A549 (cell line): Measurements from ENCODE around the gene MYO1E. TPM values are rescaled to one million over a fixed set of nuclear protein-coding genes. Genes with fewer than 3 reads are reported as not detected.

Experiments used
- ATAC-seq, 2 experiments: fragments of 200-7000 bp in 1 of 2; fragments of >200 bp in 1 of 2; cut with Nextera tagmentation in 1 of 2; cut with Tn5 transposase in 1 of 2; 3 replicates each; pipeline versions ENCODE4 v1.8.0 to v1.9.1; 2018 to 2020; ENCODE audit warnings: mild to moderate bottlenecking in 1 of 2, moderate library complexity in 1 of 2
- CTCF ChIA-PET: fragments of 300-600 bp; sonication (Branson Sonifier 250); formaldehyde crosslinking; extraction: SDS; loops from one replicate; lab custom pipeline; 2021; ENCODE audit warnings: antibody characterized with exemption, inconsistent platforms; lab: Yijun Ruan, JAX
- POLR2A ChIA-PET: fragments of 350-600 bp; formaldehyde crosslinking; extraction: SDS; loops from one replicate; lab custom pipeline; 2021; ENCODE audit warnings: antibody characterized with exemption, inconsistent platforms; lab: Yijun Ruan, JAX
- DNase-seq, 2 experiments: peaks; one replicate each; pipeline versions ENCODE4 v3.0.0 to v3.0.0-alpha.2; 2011 to 2016; ENCODE audit warnings: low read depth in 1 of 2, low spot score in 1 of 2
- FAIRE-seq: peaks from 2 replicates; lab custom pipeline; 2011; peaks lifted over from hg19 to GRCh38; lab: Jason Lieb, UNC
- H3K27ac ChIP-seq, 2 experiments: fragments of >200 bp; sonication (Bioruptor Twin); formaldehyde crosslinking; 3 replicates each; pipeline ENCODE4 v1.5.1; 2016 to 2017
- H3K4me1 ChIP-seq: fragments of >200 bp; sonication (Bioruptor Twin); formaldehyde crosslinking; 3 replicates; pipeline ENCODE4 v1.6.1; 2016
- H3K4me2 ChIP-seq: fragments of >200 bp; sonication (Bioruptor Twin); formaldehyde crosslinking; 3 replicates; pipeline ENCODE4 v1.6.1; 2016
- H3K4me3 ChIP-seq: fragments of >200 bp; sonication (Bioruptor Twin); formaldehyde crosslinking; 3 replicates; pipeline ENCODE4 v1.5.1; 2016
- H3K9me3 ChIP-seq: fragments of >200 bp; sonication (Bioruptor Twin); formaldehyde crosslinking; 3 replicates; pipeline ENCODE4 v1.6.1; 2016
- ATOH8 ChIP-seq: fragments of 250-450 bp; sonication (Bioruptor Pico); IDR thresholded peaks from 2 replicates; pipeline ENCODE4 v1.5.0; 2020; ENCODE audit warnings: low read depth, mild to moderate bottlenecking, moderate library complexity
- CBX2 ChIP-seq: fragments of 200-600 bp; sonication (generic); IDR thresholded peaks from 2 replicates; pipeline ENCODE4 v1.6.1; 2016; ENCODE audit warnings: low read depth, mild to moderate bottlenecking, borderline replicate concordance
- CHD4 ChIP-seq: fragments of 200-600 bp; sonication (generic); IDR thresholded peaks from 2 replicates; pipeline ENCODE4 v1.6.1; 2016; ENCODE audit warnings: antibody characterized with exemption, mild to moderate bottlenecking, borderline replicate concordance
- HEYL ChIP-seq: fragments of 250-450 bp; sonication (Bioruptor Pico); IDR thresholded peaks from 2 replicates; pipeline ENCODE4 v1.8.0; 2021; ENCODE audit warnings: mild to moderate bottlenecking, moderate library complexity
- HOXB5 ChIP-seq: fragments of 250-450 bp; sonication (Bioruptor Pico); IDR thresholded peaks from 2 replicates; pipeline ENCODE4 v1.5.0; 2020; ENCODE audit warnings: mild to moderate bottlenecking, moderate library complexity
- JUNB ChIP-seq: fragments of >200 bp; sonication (Bioruptor Twin); formaldehyde crosslinking; IDR thresholded peaks from 2 replicates; pipeline ENCODE4 v1.6.1; 2016
- KDM5A ChIP-seq: fragments of 200-600 bp; sonication (generic); IDR thresholded peaks from 2 replicates; pipeline ENCODE4 v1.6.1; 2016; ENCODE audit warnings: antibody characterized with exemption, mild to moderate bottlenecking
- NR3C1 ChIP-seq: fragments of >200 bp; sonication (Bioruptor Twin); formaldehyde crosslinking; IDR thresholded peaks from 3 replicates; pipeline ENCODE4 v1.6.1; 2017
- PBX3 ChIP-seq: IDR thresholded peaks from 2 replicates; pipeline ENCODE4 v1.6.1; 2012
- PHF8 ChIP-seq: fragments of 200-600 bp; sonication (generic); IDR thresholded peaks from 2 replicates; pipeline ENCODE4 v1.6.1; 2016; ENCODE audit warnings: low read depth, mild to moderate bottlenecking, antibody characterized with exemption, moderate library complexity, borderline replicate concordance
- RAD21 ChIP-seq, 2 experiments: fragments of >200 bp in 1 of 2; sonication (Bioruptor Twin) in 1 of 2; formaldehyde crosslinking in 1 of 2; IDR thresholded peaks in 1 of 2; conservative IDR thresholded peaks in 1 of 2; 2 replicates in 1 of 2; 3 replicates in 1 of 2; pipeline ENCODE4 v1.6.1; 2012 to 2018; ENCODE audit warnings: inconsistent platforms in 1 of 2
- REST ChIP-seq: fragments of 200-600 bp; sonication (generic); IDR thresholded peaks from 2 replicates; pipeline ENCODE4 v1.6.1; 2016; ENCODE audit warnings: antibody characterized with exemption, mild to moderate bottlenecking, moderate library complexity
- RFX5 ChIP-seq: fragments of 450-650 bp; IDR thresholded peaks from 2 replicates; pipeline ENCODE4 v1.7.1; 2014; ENCODE audit warnings: antibody characterized with exemption, mild to moderate bottlenecking, moderate library complexity
- SREBF2 ChIP-seq: fragments of 450-650 bp; IDR thresholded peaks from 2 replicates; pipeline ENCODE4 v1.6.1; 2014; ENCODE audit warnings: mild to moderate bottlenecking, moderate library complexity
- ZFP36 ChIP-seq: fragments of 450-650 bp; IDR thresholded peaks from 2 replicates; pipeline ENCODE4 v1.6.1; 2014; ENCODE audit warnings: borderline replicate concordance; ENCODE audit not compliant: partially characterized antibody
- WGBS: methylation state at CpG from one replicate; pipeline ENCODE4 v1.1.6; 2017; ENCODE audit errors: missing lambda C conversion rate; 5-methylcytosine and 5-hydroxymethylcytosine counted together
- polyA plus RNA-seq, 4 experiments: library from polyadenylated mRNA; depleted of rRNA in 3 of 4; stranded (reverse); fragments of >200 nt; fragmentation: RNase III in 1 of 4; extraction: RNeasy Plus Mini Kit Qiagen cat#74134 plus additional on column Dnase treatment in 1 of 4; gene quantifications; 2 replicates in 3 of 4; 3 replicates in 1 of 4; pipeline ENCODE4 v1.2.3, GENCODE V29; 2011 to 2017
- TF ChIP-seq, protein P1 (sequence below): fragments of >200 bp; sonication (Bioruptor Twin); formaldehyde crosslinking; IDR thresholded peaks from 3 replicates; pipeline ENCODE4 v1.5.1; 2016

The MYO1E gene
- polyA plus RNA-seq, 2 of the 4 experiments (the other 2 are of a cell fraction), result 202 to 497 TPM

- CTCF ChIA-PET, result interaction anchor here (0.6 to 2.2 kb wide), 38 partner anchors 8 to 358 kb away, joined by 3 to 28 read pairs (median 4); partner anchors contain the start of gene MYO1E
- Histone ChIP-seq H3K9me3 (no peaks in the 10 kb centered on the region), H3K4me2 (peak overlapping the region; percentile 55; the same call in 1 of the 3 replicates), H3K4me1 (peaks cover 44% of the 10 kb centered on the region), H3K4me3 (no peak overlapping the region), H3K27ac (peak overlapping the region; percentile 63 to 74)
- no peak for DNase-seq
- no peak for ATAC-seq
- POLR2A ChIA-PET, result interaction anchor here (0.6 to 1.1 kb wide), 3 partner anchors 59 to 342 kb away, joined by 3 to 6 read pairs (median 3); partner anchors contain the start of gene MYO1E
- no peak for FAIRE-seq
- 88% methylated on average over 12 of the region's 12 CpGs for WGBS
- no peak for TF ChIP-seq PHF8
- TF ChIP-seq NR3C1, result no peak
- no peak for TF ChIP-seq SREBF2
These were observed 198.4 kb downstream of the MYO1E start for GRCh38 chr15:59174151-59174834.

- ChIA-PET CTCF (interaction anchor here (0.8 to 4.9 kb wide), 8 partner anchors 27 to 329 kb away, joined by 3 to 31 read pairs (median 4); no protein-coding TSS in a partner anchor), POLR2A (no interaction called here)
- H3K4me2 ChIP-seq, result no peak overlapping the region
- ATAC-seq (no peak), FAIRE-seq (peak; percentile 76), DNase-seq (no peak)
- no peaks in the 10 kb centered on the region for H3K9me3 ChIP-seq
- whole genome bisulfite sequencing, result 96% methylated on average over 5 of the region's 5 CpGs
- no peak overlapping the region for H3K4me3 ChIP-seq
- no peak overlapping the region for H3K27ac ChIP-seq
- TF ChIP-seq PBX3 (no peak), ZFP36 (no peak), CHD4 (no peak), JUNB (no peak), NR3C1 (no peak), RFX5 (no peak), KDM5A (no peak), ATOH8 (CRISPR knock-in tag) (no peak), CBX2 (no peak), REST (no peak), HOXB5 (CRISPR knock-in tag) (no peak)
- H3K4me1 ChIP-seq, result peaks cover 55% of the 10 kb centered on the region
These were observed 199.5 kb downstream of the MYO1E start for GRCh38 chr15:59173194-59173593.

DNA sequence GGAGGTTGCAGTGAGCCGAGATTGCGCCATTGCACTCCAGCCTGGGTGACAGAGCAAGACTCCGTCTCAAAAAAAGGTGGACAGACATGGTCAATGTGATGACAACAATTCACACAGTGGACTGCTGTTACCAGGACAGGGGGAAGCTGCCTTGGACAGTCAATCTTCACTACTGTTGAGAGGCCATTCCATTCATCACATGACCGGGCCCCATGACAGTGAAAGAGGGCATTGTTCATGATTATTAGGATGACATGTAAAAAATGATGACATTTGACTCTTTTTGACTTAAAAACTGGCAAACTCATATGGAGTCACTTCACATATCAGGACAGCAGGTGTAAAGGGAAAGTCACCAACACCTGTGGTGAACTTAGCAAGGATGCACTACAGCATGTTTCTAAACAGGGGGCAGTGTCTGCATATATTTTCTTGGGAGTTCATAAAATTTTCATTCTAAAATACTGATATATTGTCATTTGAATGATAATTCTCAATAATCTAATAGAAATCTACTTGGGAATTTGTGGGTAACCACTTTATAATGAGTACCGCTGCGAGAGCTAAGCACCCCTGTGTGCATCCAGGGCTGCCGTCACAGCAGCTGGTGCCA lies 200.3 kb downstream of the MYO1E start:
- ChIA-PET POLR2A (no interaction called here), CTCF (interaction anchor here (0.8 to 4.9 kb wide), 8 partner anchors 10 to 329 kb away, joined by 3 to 31 read pairs (median 4); no protein-coding TSS in a partner anchor)
- FAIRE-seq (no peak), ATAC-seq (no peak), DNase-seq (no peak)
- peaks cover 57% of the 10 kb centered on the region for H3K4me1 ChIP-seq
- 98% methylated on average over 7 of the region's 7 CpGs for WGBS
- TF ChIP-seq HEYL (CRISPR knock-in tag) (no peak), RAD21 (conservative IDR thresholded peaks at IDR 0.05 in 1 of 2, IDR thresholded peaks at IDR 0.05 in 1 of 2) (peak in 1 of 2 experiments; percentile 26; a peak in 2 of 5 replicates)
- TF ChIP-seq, protein P1, sequence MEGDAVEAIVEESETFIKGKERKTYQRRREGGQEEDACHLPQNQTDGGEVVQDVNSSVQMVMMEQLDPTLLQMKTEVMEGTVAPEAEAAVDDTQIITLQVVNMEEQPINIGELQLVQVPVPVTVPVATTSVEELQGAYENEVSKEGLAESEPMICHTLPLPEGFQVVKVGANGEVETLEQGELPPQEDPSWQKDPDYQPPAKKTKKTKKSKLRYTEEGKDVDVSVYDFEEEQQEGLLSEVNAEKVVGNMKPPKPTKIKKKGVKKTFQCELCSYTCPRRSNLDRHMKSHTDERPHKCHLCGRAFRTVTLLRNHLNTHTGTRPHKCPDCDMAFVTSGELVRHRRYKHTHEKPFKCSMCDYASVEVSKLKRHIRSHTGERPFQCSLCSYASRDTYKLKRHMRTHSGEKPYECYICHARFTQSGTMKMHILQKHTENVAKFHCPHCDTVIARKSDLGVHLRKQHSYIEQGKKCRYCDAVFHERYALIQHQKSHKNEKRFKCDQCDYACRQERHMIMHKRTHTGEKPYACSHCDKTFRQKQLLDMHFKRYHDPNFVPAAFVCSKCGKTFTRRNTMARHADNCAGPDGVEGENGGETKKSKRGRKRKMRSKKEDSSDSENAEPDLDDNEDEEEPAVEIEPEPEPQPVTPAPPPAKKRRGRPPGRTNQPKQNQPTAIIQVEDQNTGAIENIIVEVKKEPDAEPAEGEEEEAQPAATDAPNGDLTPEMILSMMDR, result peak; percentile 9; the same call in 1 of the 3 replicates
- H3K27ac ChIP-seq, result no peak overlapping the region
- no peak overlapping the region for H3K4me3 ChIP-seq
- H3K4me2 ChIP-seq, result no peak overlapping the region
- H3K9me3 ChIP-seq, result no peaks in the 10 kb centered on the region
